ENCODE data around the gene RAB41. TPM values are rescaled to one million over a fixed set of nuclear protein-coding genes. Genes with fewer than 3 reads are reported as not detected.

RAB41 gene
- total and polyA plus RNA-seq, 2 donors (not counting 3 experiments of a cell fraction or from before 2014, with no cell fraction given) = not detected

DNA sequence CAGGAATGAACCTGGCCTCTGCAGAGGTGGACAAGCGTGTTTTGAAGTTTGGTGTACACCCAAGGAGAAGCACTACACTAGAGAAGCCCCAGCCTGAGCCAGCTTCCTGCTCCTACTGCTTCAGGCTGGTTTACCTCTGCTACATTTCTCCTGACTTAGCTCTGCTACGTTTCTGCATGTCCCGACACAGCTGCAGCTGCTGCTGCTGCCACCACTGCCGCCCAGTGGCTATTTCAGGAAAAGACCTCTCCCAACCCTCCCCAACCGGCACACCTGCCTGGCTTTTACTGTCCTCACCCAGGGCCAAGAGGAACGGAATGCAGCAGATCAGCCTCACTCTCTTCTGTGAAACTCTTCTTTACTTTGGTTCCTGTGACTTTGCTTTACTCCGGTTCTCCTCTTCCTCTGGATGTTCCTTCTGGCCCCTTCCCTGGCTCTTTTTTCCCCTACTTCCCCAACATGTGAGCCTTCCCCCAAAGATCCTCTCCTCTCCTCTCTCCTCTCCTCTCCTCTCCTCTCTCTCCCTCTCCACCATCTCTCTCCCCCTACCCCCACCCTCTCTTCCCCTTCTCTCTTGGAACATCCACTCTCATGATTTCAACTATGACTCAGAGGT, 18.9 kb upstream of the RAB41 start:
- TF ChIP-seq, protein P1, sequence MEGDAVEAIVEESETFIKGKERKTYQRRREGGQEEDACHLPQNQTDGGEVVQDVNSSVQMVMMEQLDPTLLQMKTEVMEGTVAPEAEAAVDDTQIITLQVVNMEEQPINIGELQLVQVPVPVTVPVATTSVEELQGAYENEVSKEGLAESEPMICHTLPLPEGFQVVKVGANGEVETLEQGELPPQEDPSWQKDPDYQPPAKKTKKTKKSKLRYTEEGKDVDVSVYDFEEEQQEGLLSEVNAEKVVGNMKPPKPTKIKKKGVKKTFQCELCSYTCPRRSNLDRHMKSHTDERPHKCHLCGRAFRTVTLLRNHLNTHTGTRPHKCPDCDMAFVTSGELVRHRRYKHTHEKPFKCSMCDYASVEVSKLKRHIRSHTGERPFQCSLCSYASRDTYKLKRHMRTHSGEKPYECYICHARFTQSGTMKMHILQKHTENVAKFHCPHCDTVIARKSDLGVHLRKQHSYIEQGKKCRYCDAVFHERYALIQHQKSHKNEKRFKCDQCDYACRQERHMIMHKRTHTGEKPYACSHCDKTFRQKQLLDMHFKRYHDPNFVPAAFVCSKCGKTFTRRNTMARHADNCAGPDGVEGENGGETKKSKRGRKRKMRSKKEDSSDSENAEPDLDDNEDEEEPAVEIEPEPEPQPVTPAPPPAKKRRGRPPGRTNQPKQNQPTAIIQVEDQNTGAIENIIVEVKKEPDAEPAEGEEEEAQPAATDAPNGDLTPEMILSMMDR (IDR thresholded peaks at IDR 0.05; ENCODE audit: extremely low read depth in 1 of 2, insufficient read depth in 1 of 2, low read depth in 1 of 2, low read length in 2 of 2) = peak; percentile 20 to 58
- TF ChIP-seq, protein P2, sequence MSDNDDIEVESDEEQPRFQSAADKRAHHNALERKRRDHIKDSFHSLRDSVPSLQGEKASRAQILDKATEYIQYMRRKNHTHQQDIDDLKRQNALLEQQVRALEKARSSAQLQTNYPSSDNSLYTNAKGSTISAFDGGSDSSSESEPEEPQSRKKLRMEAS (IDR thresholded peaks at IDR 0.05; ENCODE audit: insufficient read depth, insufficient read length) = no peak
- no peak for TF ChIP-seq POLR2A (IDR thresholded peaks at IDR 0.05; ENCODE audit: low read depth, low read length)
- no peak for TF ChIP-seq JUN (IDR thresholded peaks at IDR 0.05; ENCODE audit: borderline replicate concordance, insufficient read depth, insufficient read length, low read depth)
- no TSS peak for BruUV-seq (replicated peaks)
- dilution Hi-C loops (cut with MboI; ENCODE audit: extremely low pct_ligation_motif_present, low sequenced_read_pairs) = no loop called here

DNA sequence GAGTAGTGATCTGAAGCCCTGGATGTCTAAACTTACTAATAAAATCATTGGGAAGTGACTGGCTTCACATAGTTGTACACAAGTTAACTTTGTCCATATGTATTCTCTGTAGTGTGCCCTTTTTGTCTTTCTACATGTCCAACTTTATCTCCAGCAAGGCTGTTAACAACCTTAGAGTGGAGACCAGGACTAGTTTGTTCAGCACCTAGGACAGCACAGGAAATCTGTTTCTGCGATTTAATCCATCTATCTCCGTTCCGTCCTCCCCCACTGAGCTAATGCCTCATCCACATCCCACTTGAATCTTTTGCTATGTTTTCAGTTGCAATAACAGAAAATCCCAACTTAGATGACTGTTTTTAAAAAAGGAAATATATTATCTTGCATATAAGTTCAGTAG, 17.2 kb upstream of the RAB41 start:
- no peak overlapping the region for H3K4me3 ChIP-seq (replicated peaks in 1 of 3; ENCODE audit: insufficient read depth in 1 of 3, low read depth in 1 of 3, low read length in 3 of 3)
- FAIRE-seq (no peak), DNase-seq (ENCODE audit: low read depth, low spot score) (no peak)
- H3K4me2 ChIP-seq (ENCODE audit: insufficient read depth, low read length) = no peak overlapping the region
- no peak overlapping the region for H3K27ac ChIP-seq (ENCODE audit: insufficient read depth, low read depth, low read length)
- H4K20me1 ChIP-seq (replicated peaks; ENCODE audit: control insufficient read depth, extremely low read depth, insufficient read depth, low read length) = no peaks in the 10 kb centered on the region
- BruUV-seq (replicated peaks) = no TSS peak
- no peak overlapping the region for H3K9ac ChIP-seq (replicated peaks; ENCODE audit: extremely low read depth, insufficient read depth, low read length)
- intact Hi-C loops (cut with micrococcal nuclease) (no loop called here), dilution Hi-C loops (cut with MboI; ENCODE audit: extremely low pct_ligation_motif_present, low sequenced_read_pairs) (no loop called here)
- POLR2A ChIA-PET = no interaction called here
- H2AFZ ChIP-seq (ENCODE audit: low read depth, low read length) = no peak overlapping the region
- H3K9me1 ChIP-seq (replicated peaks; ENCODE audit: control insufficient read depth, extremely low read depth, insufficient read depth, low read length) = no peaks in the 10 kb centered on the region
- H3K4me1 ChIP-seq (ENCODE audit: control insufficient read depth, extremely low read depth, insufficient read depth, low read length) = no peaks in the 10 kb centered on the region
- H3K27me3 ChIP-seq (ENCODE audit: control insufficient read depth in 2 of 2, insufficient read depth in 2 of 2, low read length in 2 of 2) = no peaks in the 10 kb centered on the region
- H3K9me3 ChIP-seq (replicated peaks; ENCODE audit: control insufficient read depth, insufficient read depth, low read length) = no peaks in the 10 kb centered on the region
- CTCF ChIA-PET = interaction anchor here (1.5 kb wide), 1 partner anchor 131 kb away, joined by 4 read pairs; the partner anchor contains the start of gene IGBP1
- H3K36me3 ChIP-seq (ENCODE audit: control insufficient read depth in 2 of 2, extremely low read depth in 1 of 2, insufficient read depth in 2 of 2, low read length in 2 of 2) = no peaks in the 10 kb centered on the region
- TF ChIP-seq EZH2 (IDR thresholded peaks at IDR 0.05; ENCODE audit: borderline replicate concordance, low read depth, low read length, severe bottlenecking) (no peak), POLR2A (IDR thresholded peaks at IDR 0.05; ENCODE audit: low read depth, low read length) (no peak), FOS (IDR thresholded peaks at IDR 0.05; ENCODE audit: borderline replicate concordance, insufficient read depth, low read length) (no peak), GATA2 (IDR thresholded peaks at IDR 0.05; ENCODE audit: insufficient read depth, insufficient read length, low read depth, low read length) (no peak), POLR2AphosphoS5 (IDR thresholded peaks at IDR 0.05; ENCODE audit: insufficient read depth, low read depth, low read length) (no peak)
- TF ChIP-seq, protein P2 (IDR thresholded peaks at IDR 0.05; ENCODE audit: insufficient read depth, insufficient read length) = no peak
- TF ChIP-seq, protein P1 (IDR thresholded peaks at IDR 0.05; ENCODE audit: extremely low read depth in 1 of 2, insufficient read depth in 1 of 2, low read depth in 1 of 2, low read length in 2 of 2) = no peak
- no peaks in the 10 kb centered on the region for H3K79me2 ChIP-seq (ENCODE audit: control insufficient read depth, insufficient read depth, low read length)

More for the DNA sequence above, 18.9 kb upstream of the RAB41 start:
- ChIA-PET CTCF (interaction anchor here (0.6 to 1.8 kb wide), 5 partner anchors 43 to 233 kb away, joined by 3 to 24 read pairs (median 3); partner anchors contain the start of gene IGBP1), POLR2A (no interaction called here)
- H3K9me1 ChIP-seq (replicated peaks; ENCODE audit: control insufficient read depth, extremely low read depth, insufficient read depth, low read length) = no peaks in the 10 kb centered on the region
- H3K4me3 ChIP-seq (replicated peaks in 1 of 3; ENCODE audit: insufficient read depth in 1 of 3, low read depth in 1 of 3, low read length in 3 of 3) = no peak overlapping the region
- no peaks in the 10 kb centered on the region for H3K79me2 ChIP-seq (ENCODE audit: control insufficient read depth, insufficient read depth, low read length)
- intact Hi-C loops (cut with micrococcal nuclease) = loop anchor here (1.0 kb wide), 1 partner anchor 130 kb away; the partner anchor contains the start of gene IGBP1
- peak; percentile 85 for FAIRE-seq
- no peaks in the 10 kb centered on the region for H3K36me3 ChIP-seq (ENCODE audit: control insufficient read depth in 2 of 2, extremely low read depth in 1 of 2, insufficient read depth in 2 of 2, low read length in 2 of 2)
- H3K27ac ChIP-seq (ENCODE audit: insufficient read depth, low read depth, low read length) = no peak overlapping the region
- peak; percentile 9 for DNase-seq (ENCODE audit: low read depth, low spot score)
- no peaks in the 10 kb centered on the region for H3K4me1 ChIP-seq (ENCODE audit: control insufficient read depth, extremely low read depth, insufficient read depth, low read length)
- H3K27me3 ChIP-seq (ENCODE audit: control insufficient read depth in 2 of 2, insufficient read depth in 2 of 2, low read length in 2 of 2) = no peaks in the 10 kb centered on the region
- no peak overlapping the region for H3K4me2 ChIP-seq (ENCODE audit: insufficient read depth, low read length)
- H3K9ac ChIP-seq (replicated peaks; ENCODE audit: extremely low read depth, insufficient read depth, low read length) = no peak overlapping the region
- no peaks in the 10 kb centered on the region for H3K9me3 ChIP-seq (replicated peaks; ENCODE audit: control insufficient read depth, insufficient read depth, low read length)
- H4K20me1 ChIP-seq (replicated peaks; ENCODE audit: control insufficient read depth, extremely low read depth, insufficient read depth, low read length) = no peaks in the 10 kb centered on the region
- H2AFZ ChIP-seq (ENCODE audit: low read depth, low read length) = no peak overlapping the region
